ENCODE data around the gene RNF103. TPM values are rescaled to one million over a fixed set of nuclear protein-coding genes. Genes with fewer than 3 reads are reported as not detected.
A peak's percentile ranks its signal among the peaks of the same experiment; 100 is the strongest.

RNF103 gene
- polyA plus RNA-seq, 2 of the 4 experiments (the other 2 are of a cell fraction) = 20.0 to 38.3 TPM

DNA sequence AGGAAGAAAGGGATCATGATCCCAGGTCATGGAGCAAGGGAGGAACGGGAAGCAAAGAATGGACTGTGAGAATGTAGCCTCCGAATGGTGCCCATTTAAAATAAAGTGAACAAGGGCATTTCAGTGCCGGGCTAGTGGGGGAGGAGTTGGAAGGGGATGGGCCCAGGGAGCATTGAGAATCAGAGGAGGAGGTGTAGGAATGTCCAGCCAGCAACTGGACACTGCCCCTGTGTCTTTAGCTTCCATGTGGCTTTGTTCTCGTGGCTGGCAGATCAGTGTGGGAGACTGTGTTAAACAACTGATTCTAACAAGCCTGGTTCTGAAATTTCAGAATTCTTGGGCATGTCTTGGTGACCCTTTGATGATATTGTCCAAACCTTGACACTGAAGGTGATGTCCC is 1.4 kb upstream of the RNF103 start:
- CTCF ChIA-PET = no interaction called here
- no peak for TF ChIP-seq EHF (CRISPR knock-in tag; IDR thresholded peaks at IDR 0.05)
- no peak for TF ChIP-seq FOXS1 (CRISPR knock-in tag; IDR thresholded peaks at IDR 0.05)
- no peak for TF ChIP-seq MAZ (IDR thresholded peaks at IDR 0.05; ENCODE audit: borderline replicate concordance, low read depth, low read length)
- TF ChIP-seq, protein P1, sequence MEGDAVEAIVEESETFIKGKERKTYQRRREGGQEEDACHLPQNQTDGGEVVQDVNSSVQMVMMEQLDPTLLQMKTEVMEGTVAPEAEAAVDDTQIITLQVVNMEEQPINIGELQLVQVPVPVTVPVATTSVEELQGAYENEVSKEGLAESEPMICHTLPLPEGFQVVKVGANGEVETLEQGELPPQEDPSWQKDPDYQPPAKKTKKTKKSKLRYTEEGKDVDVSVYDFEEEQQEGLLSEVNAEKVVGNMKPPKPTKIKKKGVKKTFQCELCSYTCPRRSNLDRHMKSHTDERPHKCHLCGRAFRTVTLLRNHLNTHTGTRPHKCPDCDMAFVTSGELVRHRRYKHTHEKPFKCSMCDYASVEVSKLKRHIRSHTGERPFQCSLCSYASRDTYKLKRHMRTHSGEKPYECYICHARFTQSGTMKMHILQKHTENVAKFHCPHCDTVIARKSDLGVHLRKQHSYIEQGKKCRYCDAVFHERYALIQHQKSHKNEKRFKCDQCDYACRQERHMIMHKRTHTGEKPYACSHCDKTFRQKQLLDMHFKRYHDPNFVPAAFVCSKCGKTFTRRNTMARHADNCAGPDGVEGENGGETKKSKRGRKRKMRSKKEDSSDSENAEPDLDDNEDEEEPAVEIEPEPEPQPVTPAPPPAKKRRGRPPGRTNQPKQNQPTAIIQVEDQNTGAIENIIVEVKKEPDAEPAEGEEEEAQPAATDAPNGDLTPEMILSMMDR (IDR thresholded peaks at IDR 0.05) = no peak
- TF ChIP-seq ATOH8 (CRISPR knock-in tag; IDR thresholded peaks at IDR 0.05; ENCODE audit: low read depth) = no peak
- TF ChIP-seq FOSB (CRISPR knock-in tag; IDR thresholded peaks at IDR 0.05) = no peak
- no peak for TF ChIP-seq ESRRA (IDR thresholded peaks at IDR 0.05; ENCODE audit: borderline replicate concordance, low read length)
- TF ChIP-seq EP300 (IDR thresholded peaks at IDR 0.05) = no peak
- no peak for TF ChIP-seq CEBPB (IDR thresholded peaks at IDR 0.05)
- no peak for TF ChIP-seq HOXB5 (CRISPR knock-in tag; IDR thresholded peaks at IDR 0.05)
- TF ChIP-seq ZC3H11A (IDR thresholded peaks at IDR 0.05) = no peak
- no peak for TF ChIP-seq KDM1A (IDR thresholded peaks at IDR 0.05; ENCODE audit: low read depth)
- POLR2A ChIA-PET = no interaction called here
- no peak for DNase-seq (ENCODE audit: low read depth in 1 of 2, low spot score in 1 of 2)
- 95% methylated on average over 4 of the region's 4 CpGs for WGBS (ENCODE audit: missing lambda C conversion rate)
- Histone ChIP-seq H3K4me3 (no peak overlapping the region), H3K4me1 (peaks cover 38% of the 10 kb centered on the region), H3K9me3 (no peaks in the 10 kb centered on the region), H3K4me2 (no peak overlapping the region), H3K27ac (peak overlapping the region in 1 of 2 experiments; percentile 17; a peak in 1 of 6 replicates)
- no peak for ATAC-seq
- FAIRE-seq = no peak

DNA sequence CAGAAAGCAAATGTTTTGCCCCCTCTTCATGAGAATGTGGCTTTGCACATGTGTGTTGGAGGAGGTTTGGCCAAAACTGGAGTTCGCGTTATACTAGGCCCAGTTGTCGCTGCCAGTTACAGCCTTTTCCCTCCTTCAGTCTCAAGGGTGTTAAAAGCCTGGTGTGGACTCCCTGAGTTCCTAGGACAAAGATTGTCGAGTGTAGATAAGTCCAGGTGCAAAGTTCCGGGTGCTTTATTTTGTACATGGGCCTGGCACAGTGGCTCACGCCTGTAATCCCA is 542 bp upstream of the RNF103 start:
- TF ChIP-seq NFE2L2 (conservative IDR thresholded peaks at IDR 0.05; ENCODE audit: low read length) = no peak
- TF ChIP-seq ZC3H11A (IDR thresholded peaks at IDR 0.05) = no peak
- no peak for TF ChIP-seq ZSCAN20 (CRISPR knock-in tag; IDR thresholded peaks at IDR 0.05)
- no peak for TF ChIP-seq JUN (IDR thresholded peaks at IDR 0.05)
- TF ChIP-seq TP53 (CRISPR knock-in tag; IDR thresholded peaks at IDR 0.05) = 0 out of 2 replicates have a peak, but pooled peaks have one; percentile 75
- no peak for TF ChIP-seq HDAC2 (IDR thresholded peaks at IDR 0.05)
- TF ChIP-seq, protein P2, sequence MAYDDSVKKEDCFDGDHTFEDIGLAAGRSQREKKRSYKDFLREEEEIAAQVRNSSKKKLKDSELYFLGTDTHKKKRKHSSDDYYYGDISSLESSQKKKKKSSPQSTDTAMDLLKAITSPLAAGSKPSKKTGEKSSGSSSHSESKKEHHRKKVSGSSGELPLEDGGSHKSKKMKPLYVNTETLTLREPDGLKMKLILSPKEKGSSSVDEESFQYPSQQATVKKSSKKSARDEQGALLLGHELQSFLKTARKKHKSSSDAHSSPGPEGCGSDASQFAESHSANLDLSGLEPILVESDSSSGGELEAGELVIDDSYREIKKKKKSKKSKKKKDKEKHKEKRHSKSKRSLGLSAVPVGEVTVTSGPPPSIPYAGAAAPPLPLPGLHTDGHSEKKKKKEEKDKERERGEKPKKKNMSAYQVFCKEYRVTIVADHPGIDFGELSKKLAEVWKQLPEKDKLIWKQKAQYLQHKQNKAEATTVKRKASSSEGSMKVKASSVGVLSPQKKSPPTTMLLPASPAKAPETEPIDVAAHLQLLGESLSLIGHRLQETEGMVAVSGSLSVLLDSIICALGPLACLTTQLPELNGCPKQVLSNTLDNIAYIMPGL (CRISPR knock-in tag; IDR thresholded peaks at IDR 0.05; ENCODE audit: borderline replicate concordance) = 0 out of 2 replicates have a peak, but pooled peaks have one; percentile 35
- no peak for TF ChIP-seq ZFP36 (IDR thresholded peaks at IDR 0.05; ENCODE audit: borderline replicate concordance, partially characterized antibody)
- TF ChIP-seq CBX2 (IDR thresholded peaks at IDR 0.05; ENCODE audit: borderline replicate concordance, low read depth) = no peak
- no peak for TF ChIP-seq HOXB13 (CRISPR knock-in tag; IDR thresholded peaks at IDR 0.05; ENCODE audit: low read depth)
- TF ChIP-seq NPAS2 (CRISPR knock-in tag; IDR thresholded peaks at IDR 0.05; ENCODE audit: borderline replicate concordance) = no peak
- no peak for TF ChIP-seq POLR2AphosphoS2 (conservative IDR thresholded peaks at IDR 0.05; ENCODE audit: low read length)
- TF ChIP-seq ATOH8 (CRISPR knock-in tag; IDR thresholded peaks at IDR 0.05; ENCODE audit: low read depth) = no peak
- TF ChIP-seq, protein P3, sequence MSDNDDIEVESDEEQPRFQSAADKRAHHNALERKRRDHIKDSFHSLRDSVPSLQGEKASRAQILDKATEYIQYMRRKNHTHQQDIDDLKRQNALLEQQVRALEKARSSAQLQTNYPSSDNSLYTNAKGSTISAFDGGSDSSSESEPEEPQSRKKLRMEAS (IDR thresholded peaks at IDR 0.05) = no peak
- CTCF ChIA-PET = no interaction called here
- FAIRE-seq = no peak
- Histone ChIP-seq H3K4me1 (peaks cover 34% of the 10 kb centered on the region), H3K4me2 (peak overlapping the region; percentile 77), H3K4me3 (peak overlapping the region; percentile 84), H3K27ac (peak overlapping the region; percentile 89 to 97), H3K9me3 (no peaks in the 10 kb centered on the region)
- WGBS (ENCODE audit: missing lambda C conversion rate) = 95% methylated on average over 6 of the region's 6 CpGs
- POLR2A ChIA-PET = no interaction called here
- ATAC-seq = no peak
- peak in 1 of 2 experiments; percentile 32 for DNase-seq (ENCODE audit: low read depth in 1 of 2, low spot score in 1 of 2)

Measured in A549 (cell line).